ENCODE data around the gene ZNF850. TPM values are rescaled to one million over a fixed set of nuclear protein-coding genes. Genes with fewer than 3 reads are reported as not detected.

ZNF850 gene
- total and polyA plus RNA-seq, 2 of the 13 experiments (the other 11 are each of a cell fraction or from before 2014, with no cell fraction given) = 0.78 to 6.6 TPM

- TF ChIP-seq RELA (CRISPR knock-in tag; IDR thresholded peaks at IDR 0.05) (no peak), MEIS2 (CRISPR knock-in tag; IDR thresholded peaks at IDR 0.05) (no peak), NCOR1 (IDR thresholded peaks at IDR 0.05; ENCODE audit: borderline replicate concordance, low read length) (peak; percentile 84; the same call in 1 of the 2 replicates), ZNF512 (CRISPR knock-in tag; IDR thresholded peaks at IDR 0.05) (no peak), ZNF800 (CRISPR knock-in tag; IDR thresholded peaks at IDR 0.05) (0 out of 2 replicates have a peak, but pooled peaks have one; percentile 57), SRY (CRISPR knock-in tag; IDR thresholded peaks at IDR 0.05) (peak; percentile 74), ZNF616 (CRISPR knock-in tag; IDR thresholded peaks at IDR 0.05; ENCODE audit: low read depth) (0 out of 2 replicates have a peak, but pooled peaks have one; percentile 22), YY1 (IDR thresholded peaks at IDR 0.05; ENCODE audit: insufficient read depth, insufficient replicate concordance, low read depth, low read length) (peak; percentile 64), RBM39 (IDR thresholded peaks at IDR 0.05; ENCODE audit: low read depth, low read length, poor library complexity, severe bottlenecking) (peak; percentile 71), ZNF451 (CRISPR knock-in tag; IDR thresholded peaks at IDR 0.05) (peak; percentile 75; the same call in 1 of the 2 replicates), RAD21 (CRISPR knock-in tag; IDR thresholded peaks at IDR 0.05) (no peak), KAT8 (CRISPR knock-in tag; IDR thresholded peaks at IDR 0.05) (peak; percentile 91), NFKB2 (CRISPR knock-in tag; IDR thresholded peaks at IDR 0.05; ENCODE audit: borderline replicate concordance) (peak; percentile 78; the same call in 1 of the 2 replicates), MYPOP (CRISPR knock-in tag; IDR thresholded peaks at IDR 0.05) (0 out of 2 replicates have a peak, but pooled peaks have one; percentile 24), MED1 (CRISPR knock-in tag; IDR thresholded peaks at IDR 0.05) (peak; percentile 23; the same call in 1 of the 2 replicates), ZNF230 (CRISPR knock-in tag; IDR thresholded peaks at IDR 0.05) (no peak), CREB1 (IDR thresholded peaks at IDR 0.05) (peak; percentile 42), CREB1 (CRISPR knock-in tag; IDR thresholded peaks at IDR 0.05) (peak; percentile 90), ASH2L (IDR thresholded peaks at IDR 0.05; ENCODE audit: insufficient read length, low read depth, low read length) (peak; percentile 77), ZFAT (CRISPR knock-in tag; conservative IDR thresholded peaks at IDR 0.05) (0 out of 2 replicates have a peak, but pooled peaks have one; percentile 73), ZBTB21 (CRISPR knock-in tag; IDR thresholded peaks at IDR 0.05) (no peak), ZNF30 (CRISPR knock-in tag; IDR thresholded peaks at IDR 0.05) (no peak), MXD1 (CRISPR knock-in tag; IDR thresholded peaks at IDR 0.05) (peak; percentile 51; the same call in 1 of the 2 replicates), E2F5 (CRISPR knock-in tag; conservative IDR thresholded peaks at IDR 0.05) (no peak)
These were observed 85.2 kb downstream of the ZNF850 start, which contains the start of gene ZNF567 (continued) for GRCh38 chr19:36687214-36688056.
